ENCODE results near the gene PCSK1. TPM values are rescaled to one million over a fixed set of nuclear protein-coding genes. Genes with fewer than 3 reads are reported as not detected.

Gene PCSK1
- total and polyA plus RNA-seq, 2 of the 8 experiments (the other 6 are each of a cell fraction or from before 2014, with no cell fraction given), result 1.3 to 3.2 TPM

Other genes with a start within 250 kb of the PCSK1 start
- gene CAST, start 229.1 kb upstream of the PCSK1 start, total RNA-seq (2021; fragmentation: NEBNext Ultra II Directional; extraction: Animal tissue kit (Norgen Biotek cat#: 25700)), result 47.2 and 48.2 TPM in 2 replicates
- 6.6 and 9.0 TPM in 2 replicates for gene CAST, start 229.1 kb upstream of the PCSK1 start, polyA plus RNA-seq (2011; rRNA removed)

All from H1 (cell line).